ENCODE data around the gene LMBRD1.
"Not testable (repeated sequence)": the region's sequence is repeated elsewhere in the genome, so short reads cannot be mapped to it uniquely, and the experiment has no call there.

LMBRD1 gene

DNA sequence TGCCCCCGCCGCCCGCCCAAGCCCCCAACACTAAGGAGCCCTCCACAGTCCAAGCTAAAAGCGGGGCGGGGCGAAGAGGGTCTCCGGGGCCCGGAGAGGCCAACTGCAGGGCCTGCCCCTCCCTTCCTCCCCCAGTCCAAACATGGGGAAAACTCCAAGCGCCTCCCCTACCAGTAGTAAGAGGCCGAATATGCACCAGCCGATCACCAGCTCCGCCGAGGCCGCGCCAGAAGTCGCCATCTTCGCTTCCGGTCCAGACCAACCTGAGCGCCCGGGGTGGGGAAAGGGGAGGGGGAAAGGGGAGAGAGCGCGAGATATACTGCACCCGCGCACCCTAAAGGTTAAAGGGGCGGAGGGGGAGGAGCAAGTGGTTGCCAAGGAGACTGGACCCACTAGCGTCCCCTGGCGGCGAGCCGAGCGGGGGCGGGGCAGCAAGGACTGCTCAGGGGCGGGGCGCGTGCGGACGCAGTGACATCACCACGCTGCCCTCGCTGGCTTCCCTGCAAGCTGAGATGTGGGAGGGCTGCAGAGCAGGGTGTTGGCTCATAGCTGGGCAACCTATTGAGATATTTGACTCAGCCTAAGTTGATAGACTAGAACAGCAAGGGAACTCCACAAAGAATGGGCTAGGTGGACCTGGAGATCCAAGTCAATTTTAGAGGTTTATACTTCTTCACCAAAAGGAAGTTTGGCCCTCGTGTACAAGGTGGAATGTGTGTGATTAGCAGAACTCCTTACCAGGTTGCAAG is at the start of gene LMBRD1:
TSS of gene LMBRD1 (minus strand) at position 369 of the 749 bp plus-strand sequence. CDS start at position 240, 129 bp downstream.
- peak; percentile 97 for DNase-seq (ENCODE audit: low spot score)

DNA sequence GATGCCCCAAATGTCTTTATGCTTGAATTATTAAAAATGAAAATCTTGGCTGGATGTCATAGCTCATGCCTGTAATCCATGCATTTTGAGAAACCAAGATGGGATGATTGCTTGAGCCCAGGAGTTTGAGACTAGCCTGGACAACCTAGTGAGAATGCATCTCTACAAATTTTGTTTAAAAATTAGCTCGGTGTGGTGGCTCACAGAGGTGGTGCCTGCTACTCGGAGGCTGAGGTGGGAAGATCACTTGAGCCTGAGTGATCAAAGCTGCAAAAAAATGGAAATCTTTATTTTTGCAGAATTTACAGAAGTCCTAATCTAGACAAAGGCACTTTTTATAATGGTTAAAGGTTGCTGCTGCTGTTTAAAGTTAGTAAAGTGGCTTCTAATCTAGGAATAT is 49.5 kb upstream of the LMBRD1 start:
- DNase-seq (ENCODE audit: low spot score): no peak

DNA sequence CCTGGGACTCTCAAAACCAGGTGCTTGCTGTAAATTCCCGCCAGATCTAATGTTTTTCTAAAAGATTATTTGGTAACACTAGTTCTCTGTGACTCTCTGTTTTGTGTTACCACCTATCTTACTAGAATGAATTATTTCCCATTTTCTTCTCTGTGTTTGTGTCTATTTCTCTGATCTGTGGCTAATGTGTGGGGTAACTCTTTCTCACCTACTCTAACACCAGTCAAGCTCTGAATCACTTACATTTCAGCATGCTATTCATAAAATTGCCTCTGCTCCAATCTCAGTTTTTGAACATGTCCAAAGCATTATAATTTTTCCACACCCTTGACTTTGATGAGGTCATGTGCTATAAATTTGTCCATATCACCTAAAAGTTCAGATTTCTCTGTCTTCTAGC is 46.4 kb upstream of the LMBRD1 start:
- no peak for DNase-seq (ENCODE audit: low spot score)

DNA sequence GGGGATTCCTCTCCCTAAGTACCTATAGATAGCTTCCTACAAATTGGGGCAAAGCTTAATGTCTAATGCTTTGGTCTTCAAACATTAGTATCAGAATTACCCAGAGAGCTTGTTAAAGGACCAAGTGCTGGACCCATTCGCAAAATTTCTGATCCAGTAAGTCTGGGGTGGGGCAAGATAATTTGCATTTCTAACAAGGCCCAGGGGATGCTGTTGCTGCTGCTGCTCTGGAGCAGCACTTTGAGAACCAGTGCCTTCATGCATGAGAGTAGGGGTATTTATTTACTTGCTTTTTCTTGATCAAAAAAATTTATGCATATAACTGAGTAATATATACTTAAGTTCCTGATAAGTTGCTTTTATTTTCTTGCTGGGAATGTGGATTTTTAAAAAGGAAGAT is 45.1 kb upstream of the LMBRD1 start:
- DNase-seq (ENCODE audit: low spot score): no peak

DNA sequence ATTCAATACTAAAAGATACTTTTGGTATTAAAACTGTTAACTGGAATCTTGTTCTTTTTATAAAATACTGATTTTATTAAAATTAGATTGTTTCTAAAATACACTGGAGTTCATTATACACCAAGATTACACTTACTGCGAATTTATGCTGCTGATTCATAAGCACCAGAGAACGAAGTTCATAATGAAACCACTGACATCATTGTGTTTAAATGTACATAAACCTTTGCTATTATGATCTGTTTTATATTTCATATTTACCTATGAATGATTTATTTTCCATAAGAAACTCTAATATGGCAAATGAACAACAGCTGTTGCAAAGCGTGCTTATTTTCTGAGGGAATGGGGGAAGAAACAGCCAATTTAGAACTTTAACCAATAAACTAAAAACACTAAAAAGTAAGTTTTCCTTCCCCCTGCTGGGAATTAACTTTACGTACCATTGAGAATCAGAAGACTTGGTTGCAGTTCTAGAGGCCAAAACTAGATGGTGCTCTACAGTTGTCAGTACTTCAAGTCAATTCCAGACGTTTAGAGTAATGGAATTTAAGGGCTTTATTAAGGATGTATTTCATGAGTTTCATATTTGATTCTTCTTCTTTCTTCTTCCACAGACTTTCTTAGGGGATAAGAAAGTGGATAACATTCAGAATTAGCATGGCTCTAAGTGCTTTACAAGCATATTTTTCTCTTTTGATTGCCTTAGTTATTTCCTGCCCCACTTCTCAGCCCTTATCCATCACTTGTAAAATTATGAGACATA is 38.8 kb upstream of the LMBRD1 start:
- DNase-seq (ENCODE audit: low spot score): peak; percentile 43

DNA sequence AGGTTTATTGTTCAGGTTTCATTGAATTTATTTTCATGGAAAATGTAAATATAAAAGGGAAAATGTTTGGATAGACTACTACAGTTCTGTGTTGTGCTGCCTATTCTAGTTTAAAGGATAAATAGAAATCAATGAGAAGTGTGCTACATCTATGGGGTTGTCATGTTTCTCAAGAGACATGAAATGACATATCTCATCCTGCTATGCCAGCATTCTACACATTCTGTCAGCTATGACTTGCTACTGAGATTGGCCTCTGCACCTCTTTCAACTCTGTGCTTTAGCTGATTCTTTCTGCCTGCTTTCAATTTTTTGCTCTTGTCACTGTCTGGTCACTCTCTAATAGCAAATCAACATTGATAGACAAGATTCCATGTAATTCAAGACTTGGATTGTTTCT is 35.7 kb upstream of the LMBRD1 start:
- no peak for DNase-seq (ENCODE audit: low spot score)

DNA sequence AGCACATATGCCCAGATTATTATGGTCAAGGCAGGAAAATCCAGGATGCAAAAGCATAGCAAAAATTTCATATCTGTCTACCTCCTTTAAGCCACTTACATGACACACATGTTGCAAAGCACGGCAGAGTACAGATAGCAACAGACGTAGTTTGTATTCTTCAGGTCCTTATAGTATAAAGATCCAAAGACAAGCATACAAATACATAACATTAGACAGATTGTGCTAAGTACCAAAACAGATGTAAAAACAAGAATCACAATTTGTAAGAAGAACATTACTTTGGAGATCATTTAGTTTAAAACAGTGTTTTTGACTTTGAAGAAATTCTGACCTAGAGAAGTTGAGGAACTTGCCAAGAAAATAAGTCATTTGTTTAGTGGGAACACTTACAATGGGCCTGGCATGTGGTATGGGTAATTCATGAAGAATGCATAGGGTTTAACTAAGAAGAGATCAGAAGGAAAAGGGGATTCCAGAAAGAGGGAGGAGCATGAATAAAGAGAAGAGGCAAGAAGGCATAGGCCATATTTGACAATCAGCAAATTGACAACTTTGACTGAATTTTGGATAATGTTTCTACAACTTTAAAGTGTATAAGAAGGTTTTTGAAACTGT is 30.6 kb upstream of the LMBRD1 start:
- DNase-seq (ENCODE audit: low spot score): no peak

DNA sequence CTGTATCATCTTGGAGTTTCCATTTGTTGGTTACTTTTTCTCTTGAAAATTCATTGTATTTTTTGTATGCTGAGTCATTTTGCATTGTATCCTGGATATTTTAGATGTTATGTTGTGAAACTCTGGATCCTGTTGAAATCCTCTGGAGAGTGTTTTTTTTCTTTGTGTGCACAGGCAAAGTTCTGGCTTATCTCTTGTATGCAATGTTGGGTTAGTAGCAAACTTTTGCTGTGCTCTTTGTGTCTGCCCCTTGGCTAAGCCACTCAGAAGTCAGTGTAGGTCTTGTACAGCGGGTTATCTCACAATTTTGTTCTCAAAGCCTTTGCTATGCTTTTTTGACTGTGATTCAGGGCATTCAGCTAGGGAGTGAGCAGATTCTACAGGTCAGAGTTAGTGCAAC is 29.1 kb upstream of the LMBRD1 start:
- DNase-seq (ENCODE audit: low spot score): no peak

DNA sequence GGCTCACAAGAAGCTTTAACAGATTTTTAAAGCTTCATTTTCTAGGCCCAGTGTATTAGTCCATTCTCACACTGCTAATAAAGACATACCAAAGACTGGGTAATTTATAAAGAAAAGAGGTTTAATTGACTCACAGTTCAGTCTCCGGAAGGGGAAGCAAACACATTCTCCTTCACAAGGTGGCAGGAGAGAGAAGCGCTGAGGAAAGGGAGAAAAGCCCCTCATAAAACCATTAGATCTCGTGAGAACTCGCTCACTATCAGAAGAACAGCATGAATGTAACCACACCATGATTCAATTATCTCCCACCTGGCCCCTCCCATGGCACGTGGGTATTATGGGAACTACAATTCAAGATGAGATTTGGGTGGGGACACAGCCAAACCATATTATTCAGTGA is 27.5 kb upstream of the LMBRD1 start:
- not testable (repeated sequence) for DNase-seq (ENCODE audit: low spot score)

DNA sequence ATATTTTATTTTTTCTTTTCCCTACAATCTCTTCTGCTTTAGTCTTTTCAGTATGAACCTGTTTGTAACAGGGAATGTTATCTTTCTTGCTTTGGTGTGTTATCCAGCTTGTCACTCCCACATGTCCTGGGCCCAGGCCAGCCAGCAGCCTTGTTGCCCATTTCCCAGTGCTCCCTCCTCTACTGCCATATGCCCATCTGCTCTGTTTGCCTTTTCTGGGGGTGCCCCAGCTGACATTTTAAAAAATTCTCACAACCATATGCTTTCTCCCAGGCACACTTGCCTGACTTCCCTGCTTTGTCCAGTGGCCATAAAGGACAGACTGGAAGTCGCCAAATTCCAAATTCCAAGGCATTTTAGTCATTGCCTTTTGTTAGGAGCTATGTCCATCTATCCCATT is 23.6 kb upstream of the LMBRD1 start:
- no peak for DNase-seq (ENCODE audit: low spot score)

DNA sequence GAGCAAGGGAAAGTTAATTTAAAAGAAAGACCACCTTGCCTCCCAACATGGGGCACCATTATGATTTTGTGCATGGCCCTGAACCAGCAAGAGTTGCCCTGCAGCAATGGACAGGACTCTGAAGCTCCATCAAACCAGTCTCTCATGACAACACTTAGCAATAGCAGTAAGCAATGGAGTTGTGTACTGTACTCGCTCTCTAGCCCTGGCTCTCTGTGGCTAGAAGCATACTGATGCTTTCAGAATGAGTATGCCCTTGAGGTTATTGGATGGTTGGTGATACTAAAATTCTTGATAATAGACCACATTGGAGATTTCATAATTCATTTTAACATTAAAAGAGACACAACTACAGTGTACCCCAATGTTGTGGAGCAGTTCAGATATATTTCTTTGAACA is 23.2 kb upstream of the LMBRD1 start:
- no peak for DNase-seq (ENCODE audit: low spot score)

DNA sequence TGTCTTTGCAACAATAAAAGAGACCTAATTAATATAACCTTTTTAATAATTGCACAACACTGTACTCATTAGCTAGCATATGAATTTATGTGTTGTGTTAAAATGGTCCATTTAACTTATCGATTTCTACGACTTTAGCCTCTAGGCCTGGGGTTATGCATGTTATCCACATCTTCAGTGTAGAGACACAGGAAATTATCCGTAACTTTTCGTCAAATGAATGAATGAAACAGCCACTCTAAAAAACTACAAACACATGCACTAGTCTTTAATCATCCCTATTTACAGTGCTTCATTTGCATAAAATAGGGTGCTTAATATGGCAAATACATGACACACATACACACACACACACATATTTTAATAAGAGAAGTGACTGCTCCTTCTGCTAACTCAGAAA is 22.3 kb upstream of the LMBRD1 start:
- DNase-seq (ENCODE audit: low spot score): no peak

DNA sequence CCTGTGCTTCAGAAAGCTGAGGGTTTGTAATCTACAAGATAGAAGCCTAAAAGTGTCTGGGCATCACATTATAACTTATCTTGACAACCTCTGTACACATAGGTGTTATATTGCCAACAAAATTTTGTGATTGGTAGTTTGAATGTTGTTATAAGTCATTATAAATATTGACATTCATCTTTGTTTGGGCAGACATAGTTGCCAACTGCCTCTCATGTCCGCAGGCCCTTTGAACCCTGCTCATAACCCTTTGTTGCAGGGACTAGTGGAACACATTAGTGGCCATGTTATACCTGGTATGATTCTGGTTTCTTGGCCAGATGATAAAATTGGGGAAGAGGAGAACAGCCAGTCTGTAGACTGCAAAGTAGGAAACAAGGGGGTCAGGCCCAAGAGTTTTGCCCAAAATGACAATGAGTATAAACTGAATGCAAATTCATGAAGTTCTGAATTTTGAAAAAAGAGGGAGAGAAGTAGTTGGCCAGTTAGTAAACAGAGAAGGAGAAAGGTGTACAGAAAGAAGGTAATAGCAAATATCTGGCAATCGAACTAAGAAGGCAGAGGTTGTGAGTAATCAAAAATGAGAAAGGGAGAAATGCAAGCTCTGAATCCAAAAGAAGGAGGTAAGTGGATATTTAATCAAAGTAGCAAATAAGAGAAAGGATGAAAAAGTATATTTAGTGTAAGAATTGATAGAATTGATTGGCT is 21.6 kb upstream of the LMBRD1 start:
- DNase-seq (ENCODE audit: low spot score): no peak

DNA sequence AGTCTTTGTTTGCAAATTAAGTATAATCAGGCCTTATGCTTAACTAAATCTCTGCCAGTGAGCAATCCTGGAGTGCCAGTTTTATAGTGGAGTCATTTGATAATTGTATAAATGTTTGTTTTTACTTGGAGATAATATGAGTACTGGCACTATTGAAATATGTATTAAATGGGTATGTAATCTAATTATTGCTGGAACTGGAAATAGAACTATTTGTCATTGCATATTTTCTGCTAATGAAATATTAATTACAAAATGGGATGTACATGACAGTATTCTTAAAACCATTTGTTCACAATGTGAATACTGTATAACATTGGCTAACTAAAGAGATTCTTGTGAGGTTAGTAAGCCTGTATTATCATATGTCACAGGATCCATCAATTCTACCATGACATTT is 20.5 kb upstream of the LMBRD1 start:
- DNase-seq (ENCODE audit: low spot score): no peak

DNA sequence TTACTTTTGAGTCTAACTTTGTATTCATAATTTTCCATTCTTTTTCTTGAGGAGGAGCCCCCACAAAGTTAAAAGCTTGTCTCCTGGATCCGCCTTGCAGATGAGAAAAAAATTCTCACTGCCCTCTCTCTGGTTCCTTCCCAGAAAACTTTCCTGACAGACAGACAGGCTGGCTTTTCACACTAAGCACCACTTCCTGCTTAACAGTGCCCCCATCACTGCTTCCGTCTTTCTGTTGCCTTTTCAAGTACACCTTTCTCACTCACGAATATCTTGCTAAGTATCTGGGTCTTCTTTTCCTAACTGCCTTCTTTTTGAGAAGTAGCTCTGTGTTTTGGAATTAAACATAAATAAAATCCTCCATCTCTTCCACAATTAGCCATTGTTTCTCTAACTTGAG is 19.8 kb upstream of the LMBRD1 start:
- peak; percentile 43 for DNase-seq (ENCODE audit: low spot score)

DNA sequence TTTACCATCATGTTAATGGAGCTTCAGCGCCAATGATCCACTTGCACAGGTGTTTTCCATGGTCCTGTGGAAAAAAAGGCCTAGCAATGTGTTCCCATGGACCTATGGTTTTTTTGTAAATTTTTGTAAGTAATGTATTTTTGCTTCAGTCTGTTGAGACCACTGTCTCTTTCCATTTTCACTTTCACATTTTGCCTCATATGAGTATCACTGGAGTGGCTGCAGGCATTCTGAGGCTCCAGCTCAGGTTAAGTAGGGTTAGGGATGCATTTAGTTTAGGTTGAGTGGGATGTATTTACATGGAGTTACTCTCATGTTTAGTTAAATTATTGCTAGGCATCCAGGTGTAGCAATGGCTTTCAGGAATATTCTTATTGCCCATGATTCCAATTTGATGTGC is 19.2 kb upstream of the LMBRD1 start:
- peak; percentile 10 for DNase-seq (ENCODE audit: low spot score)

DNA sequence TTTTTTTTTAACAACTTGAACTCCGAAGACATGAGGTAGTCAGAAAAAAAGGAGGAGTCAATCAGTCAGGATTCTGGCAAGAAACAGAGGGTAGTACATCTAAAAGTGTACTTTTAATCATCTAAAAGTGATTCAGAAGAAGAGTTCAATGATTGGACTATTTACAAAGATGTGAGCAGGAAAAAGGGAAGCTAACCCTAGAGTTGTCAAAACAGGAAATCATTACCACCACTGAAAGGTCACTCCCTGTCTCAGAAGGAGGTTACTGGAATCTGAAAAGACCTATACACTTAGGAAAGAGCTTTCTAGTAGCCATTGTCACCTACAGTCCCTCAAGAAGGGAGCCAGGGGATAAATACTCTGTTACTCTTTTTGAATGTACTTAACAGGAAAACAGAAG is 16.7 kb upstream of the LMBRD1 start:
- DNase-seq (ENCODE audit: low spot score): peak; percentile 5

DNA sequence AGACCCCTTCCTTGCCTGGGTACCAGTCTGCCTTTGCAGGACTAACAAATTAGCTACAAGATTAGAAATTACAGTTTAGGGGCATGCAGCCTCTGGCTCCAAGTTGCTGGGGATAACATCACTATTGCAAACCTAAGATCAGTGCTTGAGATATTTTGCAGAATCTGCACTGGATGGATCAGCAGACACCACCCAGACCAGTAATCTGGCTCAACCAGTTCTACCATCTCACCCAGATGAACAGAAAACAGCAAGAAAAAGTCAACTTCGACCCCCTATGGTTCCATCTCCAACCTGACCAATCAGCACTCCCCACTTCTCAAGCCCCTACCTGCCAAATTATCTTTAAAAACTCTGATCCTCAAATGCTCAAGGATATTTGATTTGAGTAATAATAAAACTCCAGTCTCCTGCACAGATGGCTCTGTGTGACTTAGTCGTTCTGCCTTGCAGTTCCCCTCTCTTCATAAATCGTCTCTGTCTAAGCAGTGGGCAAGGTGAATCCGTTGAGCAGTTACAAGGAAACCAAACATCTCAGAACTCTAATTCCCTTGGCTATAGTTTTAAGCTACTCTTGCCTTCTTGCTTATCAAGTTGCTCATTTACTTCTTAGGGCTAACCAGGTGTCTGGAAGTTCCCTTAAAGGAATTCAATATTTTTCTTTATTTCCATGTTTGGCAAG is 16.1 kb upstream of the LMBRD1 start:
- no peak for DNase-seq (ENCODE audit: low spot score)

DNA sequence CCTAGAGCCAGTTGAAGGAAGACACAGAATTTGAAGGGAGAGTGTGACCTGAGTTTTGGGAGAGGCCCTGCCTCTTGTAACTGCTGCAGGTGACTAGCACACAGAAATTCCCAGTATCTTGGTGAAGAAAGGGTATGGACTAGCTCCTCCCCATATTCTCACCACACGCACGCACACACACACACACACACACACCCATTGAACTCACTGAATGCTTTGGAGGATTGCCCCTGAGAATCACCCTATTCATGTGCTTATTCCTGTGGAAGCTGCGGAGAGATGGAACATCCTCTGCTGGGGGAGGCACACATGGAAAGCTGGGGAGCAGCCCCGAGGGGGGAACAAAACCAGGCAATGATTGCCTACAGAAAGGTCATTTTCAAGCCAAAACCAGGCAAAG is 6.2 kb upstream of the LMBRD1 start:
- DNase-seq (ENCODE audit: low spot score): no peak

DNA sequence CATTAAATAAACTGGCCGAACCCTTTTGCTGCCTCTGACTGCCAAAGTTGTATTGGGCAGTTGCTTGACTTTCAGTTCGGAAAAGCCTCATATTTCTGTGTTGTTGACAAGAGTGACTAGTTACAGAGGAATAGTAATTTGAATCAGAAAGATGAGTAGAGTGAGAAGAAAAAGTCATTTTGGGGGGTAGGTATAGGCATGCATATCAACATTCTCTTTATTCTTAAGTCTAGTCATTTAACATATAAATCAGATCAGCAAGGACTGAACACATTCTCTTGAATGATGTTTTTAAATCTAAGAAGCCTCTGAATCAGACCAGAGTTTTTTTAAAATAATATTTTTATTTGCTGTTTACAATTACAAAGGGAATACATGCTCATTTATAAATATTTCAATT is 4.9 kb upstream of the LMBRD1 start:
- no peak for DNase-seq (ENCODE audit: low spot score)

DNA sequence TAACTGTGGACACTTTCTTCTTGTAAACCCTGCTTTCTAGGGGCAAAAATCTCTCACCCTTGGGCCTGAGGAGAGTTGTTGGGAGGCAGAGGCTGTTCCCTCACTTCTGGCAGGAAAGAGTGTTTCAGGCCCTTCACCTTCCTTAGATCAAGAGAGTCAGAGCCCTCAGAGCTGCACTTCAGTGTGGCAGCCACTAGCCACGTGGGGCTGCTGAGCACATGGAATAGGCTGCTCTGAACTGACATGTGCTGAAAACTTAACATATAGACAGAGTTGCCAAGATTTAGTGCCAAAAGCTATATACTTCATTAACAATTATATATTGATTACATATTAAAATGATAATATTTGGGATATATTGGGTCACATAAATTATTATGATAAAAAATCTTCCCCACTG is 4.4 kb upstream of the LMBRD1 start:
- DNase-seq (ENCODE audit: low spot score): no peak

DNA sequence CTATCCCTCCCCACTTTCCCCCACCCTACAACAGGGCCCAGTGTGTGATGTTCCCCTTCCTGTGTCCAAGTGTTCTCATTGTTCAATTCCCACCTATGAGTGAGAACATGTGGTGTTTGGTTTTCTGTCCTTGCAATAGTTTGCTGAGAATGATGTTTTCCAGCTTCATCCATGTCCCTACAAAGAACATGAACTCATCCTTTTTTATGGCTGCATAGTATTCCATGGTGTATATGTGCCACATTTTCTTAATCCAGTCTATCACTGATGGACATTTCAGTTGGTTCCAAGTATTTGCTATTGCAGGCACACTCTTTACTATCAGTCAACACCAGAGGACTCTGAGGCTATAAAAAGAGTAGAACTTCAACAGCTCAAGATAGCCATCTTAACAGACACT is 2.0 kb upstream of the LMBRD1 start:
- not testable (repeated sequence) for DNase-seq (ENCODE audit: low spot score)

Measured in CD4-positive, alpha-beta T cell treated with Interleukin-6 at 100 ng/mL for 8 hours (primary cell).